GM12878 (cell line): ENCODE measurements around the gene LASP1. TPM values are rescaled to one million over a fixed set of nuclear protein-coding genes. Genes with fewer than 3 reads are reported as not detected.
A peak's percentile ranks its signal among the peaks of the same experiment; 100 is the strongest.

Source experiments
- BACH1 ChIP-seq: fragments of 450-650 bp; IDR thresholded peaks from 2 replicates; pipeline ENCODE4 v1.6.1; 2017; ENCODE audit warnings: mild to moderate bottlenecking, borderline replicate concordance
- BCL11A ChIP-seq: IDR thresholded peaks from 2 replicates; pipeline ENCODE4 v1.6.1; 2011; ENCODE audit warnings: low read depth, low read length
- BHLHE40 ChIP-seq, 2 experiments: fragments of 450-650 bp in 1 of 2; IDR thresholded peaks; 2 replicates each; pipeline ENCODE4 v1.6.1; 2011 to 2017; ENCODE audit warnings: low read depth in 2 of 2, borderline replicate concordance in 1 of 2, improper control_type of control experiment in 1 of 2, low read length in 1 of 2, mild to moderate bottlenecking in 1 of 2
- CREM ChIP-seq: IDR thresholded peaks from 2 replicates; pipeline ENCODE4 v1.6.1; 2014; ENCODE audit warnings: antibody characterized with exemption, low read depth
- KLF5 ChIP-seq: fragments of 450-650 bp; IDR thresholded peaks from 2 replicates; pipeline ENCODE4 v1.6.1; 2014; ENCODE audit warnings: mild to moderate bottlenecking; ENCODE audit not compliant: partially characterized antibody
- MEF2B ChIP-seq: fragments of 450-650 bp; IDR thresholded peaks from 2 replicates; pipeline ENCODE4 v1.6.1; 2018; ENCODE audit warnings: mild to moderate bottlenecking, moderate library complexity; ENCODE audit not compliant: partially characterized antibody, poor library complexity, severe bottlenecking
- MYC ChIP-seq: IDR thresholded peaks from 2 replicates; pipeline ENCODE4 v1.6.1; 2011; ENCODE audit warnings: mild to moderate bottlenecking, low read length, moderate library complexity, inconsistent platforms; ENCODE audit not compliant: insufficient read depth, insufficient replicate concordance, insufficient read length, severe bottlenecking
- NRF1 ChIP-seq: conservative IDR thresholded peaks from 2 replicates; pipeline ENCODE4 v1.6.1; 2011; ENCODE audit warnings: mild to moderate bottlenecking, low read depth, low read length, improper control_type of control experiment
- RB1 ChIP-seq: fragments of 450-650 bp; formaldehyde crosslinking; IDR thresholded peaks from 2 replicates; pipeline ENCODE4 v1.6.1; 2017; ENCODE audit warnings: mild to moderate bottlenecking, borderline replicate concordance
- RUNX3 ChIP-seq: IDR thresholded peaks from 2 replicates; pipeline ENCODE4 v1.6.1; 2012; ENCODE audit warnings: low read length, inconsistent platforms
- SIN3A ChIP-seq: IDR thresholded peaks from 2 replicates; pipeline ENCODE4 v1.6.1; 2012; ENCODE audit warnings: low read depth, low read length, improper control_type of control experiment
- SIX5 ChIP-seq: IDR thresholded peaks from 2 replicates; pipeline ENCODE4 v1.6.1; 2011; ENCODE audit warnings: mild to moderate bottlenecking, low read depth, low read length, moderate library complexity; ENCODE audit not compliant: severe bottlenecking
- YY1 ChIP-seq: IDR thresholded peaks from 2 replicates; pipeline ENCODE4 v1.6.1; 2011; ENCODE audit warnings: low read depth, mild to moderate bottlenecking, low read length
- polyA plus RNA-seq, 11 experiments: library from polyadenylated mRNA; depleted of rRNA in 4 of 11; unstranded in 6 of 11; stranded (reverse) in 5 of 11; fragments of >200 nt; fragmentation: Nextera tagmentation in 4 of 11; fragmentation: Illumina TruSeq in 1 of 11; extraction: Ambion mirVana in 4 of 11; extraction: Trizol in 1 of 11; gene quantifications; 1 replicate in 1 of 11; 2 replicates in 10 of 11; pipeline versions ENCODE4 v1.2.1 to v1.2.3, GENCODE V29; 2011 to 2016; ENCODE audit warnings: inconsistent platforms in 2 of 11, missing spikeins in 2 of 11, low read depth in 1 of 11
- total RNA-seq, 4 experiments: library from RNA; depleted of rRNA in 3 of 4; stranded (reverse); fragments of >200 nt in 3 of 4; fragmentation: Illumina TruSeq in 1 of 4; extraction: Trizol in 1 of 4; gene quantifications; 2 replicates each; pipeline versions ENCODE4 v1.2.1 to v1.2.3, GENCODE V29; 2013 to 2021
- TF ChIP-seq, protein P1 (sequence below): fragments of 450-650 bp; IDR thresholded peaks from 2 replicates; pipeline ENCODE4 v1.6.1; 2017; ENCODE audit warnings: mild to moderate bottlenecking, low read depth, inconsistent platforms; ENCODE audit not compliant: poor library complexity, severe bottlenecking
- TF ChIP-seq, protein P2 (sequence below): fragments of 450-650 bp; formaldehyde crosslinking; IDR thresholded peaks from 2 replicates; pipeline ENCODE4 v1.4.0; 2022; ENCODE audit warnings: mild to moderate bottlenecking, moderate library complexity
- TF ChIP-seq, protein P3 (sequence below): fragments of 450-650 bp; formaldehyde crosslinking; IDR thresholded peaks from 2 replicates; pipeline ENCODE4 v1.5.0; 2022; ENCODE audit warnings: mild to moderate bottlenecking, missing genetic modification characterization
- TF ChIP-seq, protein P4 (sequence below): IDR thresholded peaks from 2 replicates; pipeline ENCODE4 v1.6.1; 2012; ENCODE audit warnings: low read depth, low read length, improper control_type of control experiment
- TF ChIP-seq, protein P5 (sequence below): fragments of 450-650 bp; IDR thresholded peaks from 2 replicates; pipeline ENCODE4 v1.6.1; 2016; ENCODE audit warnings: mild to moderate bottlenecking

The LASP1 gene
- total and polyA plus RNA-seq, 10 of the 15 experiments (the other 5 are each of a cell fraction or from before 2014, with no cell fraction given) = 21.0 to 114 (median 59.3) TPM

DNA sequence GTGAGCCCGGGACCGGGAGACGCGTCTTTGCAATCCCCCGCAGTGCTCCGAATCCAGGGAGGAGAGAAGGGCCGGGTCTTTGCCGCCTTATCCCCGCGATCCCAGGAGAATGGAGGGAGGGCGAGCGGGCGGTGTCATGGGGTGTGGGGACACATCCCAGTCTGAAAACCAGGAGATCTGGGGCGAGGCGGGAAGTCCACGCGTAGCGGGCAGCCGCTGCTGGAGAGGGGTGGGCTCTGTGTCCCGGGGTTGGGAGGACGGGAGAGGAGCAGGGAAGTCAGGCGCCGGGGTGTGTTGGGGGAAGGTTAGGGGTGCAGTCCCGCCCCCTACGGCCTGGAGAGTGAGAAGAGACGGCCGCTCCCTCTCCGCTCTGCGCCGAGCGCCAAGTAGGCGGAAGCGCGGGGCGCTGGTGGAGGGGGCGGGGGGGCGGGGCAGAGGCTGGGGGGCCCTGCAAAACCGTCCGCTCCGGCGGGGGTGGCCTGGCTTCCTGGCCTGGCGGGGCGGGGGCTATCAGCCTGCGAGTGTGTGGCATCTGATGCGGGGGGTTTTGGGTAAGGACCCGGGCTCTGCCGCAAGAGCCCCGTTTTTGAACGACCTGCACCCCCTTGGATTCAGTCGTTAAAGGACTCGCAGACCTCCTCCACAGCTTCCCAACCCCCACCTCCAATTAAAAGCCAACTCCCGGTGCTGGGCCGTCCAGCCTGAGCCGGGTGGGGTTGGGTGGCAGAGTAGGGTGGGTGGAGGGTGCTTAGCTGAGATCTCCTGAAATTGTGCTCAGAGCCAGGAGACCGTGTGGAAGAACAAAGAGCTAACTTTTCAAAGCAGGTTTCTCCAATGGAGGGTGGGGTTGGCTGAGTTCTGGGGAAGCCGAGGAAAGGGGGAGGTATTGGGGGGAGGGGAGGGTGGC lies 654 bp downstream of the LASP1 start (continued):
- no peak for TF ChIP-seq CREM
- no peak for TF ChIP-seq YY1
- no peak; the same call in 1 of the 2 replicates for TF ChIP-seq RUNX3
- no peak for TF ChIP-seq BACH1
- TF ChIP-seq, protein P1, sequence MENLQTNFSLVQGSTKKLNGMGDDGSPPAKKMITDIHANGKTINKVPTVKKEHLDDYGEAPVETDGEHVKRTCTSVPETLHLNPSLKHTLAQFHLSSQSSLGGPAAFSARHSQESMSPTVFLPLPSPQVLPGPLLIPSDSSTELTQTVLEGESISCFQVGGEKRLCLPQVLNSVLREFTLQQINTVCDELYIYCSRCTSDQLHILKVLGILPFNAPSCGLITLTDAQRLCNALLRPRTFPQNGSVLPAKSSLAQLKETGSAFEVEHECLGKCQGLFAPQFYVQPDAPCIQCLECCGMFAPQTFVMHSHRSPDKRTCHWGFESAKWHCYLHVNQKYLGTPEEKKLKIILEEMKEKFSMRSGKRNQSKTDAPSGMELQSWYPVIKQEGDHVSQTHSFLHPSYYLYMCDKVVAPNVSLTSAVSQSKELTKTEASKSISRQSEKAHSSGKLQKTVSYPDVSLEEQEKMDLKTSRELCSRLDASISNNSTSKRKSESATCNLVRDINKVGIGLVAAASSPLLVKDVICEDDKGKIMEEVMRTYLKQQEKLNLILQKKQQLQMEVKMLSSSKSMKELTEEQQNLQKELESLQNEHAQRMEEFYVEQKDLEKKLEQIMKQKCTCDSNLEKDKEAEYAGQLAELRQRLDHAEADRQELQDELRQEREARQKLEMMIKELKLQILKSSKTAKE = no peak
- TF ChIP-seq, protein P2, sequence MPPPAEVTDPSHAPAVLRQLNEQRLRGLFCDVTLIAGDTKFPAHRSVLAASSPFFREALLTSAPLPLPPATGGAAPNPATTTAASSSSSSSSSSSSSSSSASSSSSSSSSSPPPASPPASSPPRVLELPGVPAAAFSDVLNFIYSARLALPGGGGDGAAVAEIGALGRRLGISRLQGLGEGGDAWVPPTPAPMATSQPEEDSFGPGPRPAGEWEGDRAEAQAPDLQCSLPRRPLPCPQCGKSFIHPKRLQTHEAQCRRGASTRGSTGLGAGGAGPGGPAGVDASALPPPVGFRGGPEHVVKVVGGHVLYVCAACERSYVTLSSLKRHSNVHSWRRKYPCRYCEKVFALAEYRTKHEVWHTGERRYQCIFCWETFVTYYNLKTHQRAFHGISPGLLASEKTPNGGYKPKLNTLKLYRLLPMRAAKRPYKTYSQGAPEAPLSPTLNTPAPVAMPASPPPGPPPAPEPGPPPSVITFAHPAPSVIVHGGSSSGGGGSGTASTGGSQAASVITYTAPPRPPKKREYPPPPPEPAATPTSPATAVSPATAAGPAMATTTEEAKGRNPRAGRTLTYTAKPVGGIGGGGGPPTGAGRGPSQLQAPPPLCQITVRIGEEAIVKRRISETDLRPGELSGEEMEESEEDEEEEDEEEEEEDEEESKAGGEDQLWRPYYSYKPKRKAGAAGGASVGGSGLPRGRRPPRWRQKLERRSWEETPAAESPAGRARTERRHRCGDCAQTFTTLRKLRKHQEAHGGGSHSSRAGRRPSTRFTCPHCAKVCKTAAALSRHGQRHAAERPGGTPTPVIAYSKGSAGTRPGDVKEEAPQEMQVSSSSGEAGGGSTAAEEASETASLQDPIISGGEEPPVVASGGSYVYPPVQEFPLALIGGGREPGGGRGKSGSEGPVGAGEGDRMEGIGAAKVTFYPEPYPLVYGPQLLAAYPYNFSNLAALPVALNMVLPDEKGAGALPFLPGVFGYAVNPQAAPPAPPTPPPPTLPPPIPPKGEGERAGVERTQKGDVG (CRISPR knock-in tag) = no peak
- TF ChIP-seq, protein P3, sequence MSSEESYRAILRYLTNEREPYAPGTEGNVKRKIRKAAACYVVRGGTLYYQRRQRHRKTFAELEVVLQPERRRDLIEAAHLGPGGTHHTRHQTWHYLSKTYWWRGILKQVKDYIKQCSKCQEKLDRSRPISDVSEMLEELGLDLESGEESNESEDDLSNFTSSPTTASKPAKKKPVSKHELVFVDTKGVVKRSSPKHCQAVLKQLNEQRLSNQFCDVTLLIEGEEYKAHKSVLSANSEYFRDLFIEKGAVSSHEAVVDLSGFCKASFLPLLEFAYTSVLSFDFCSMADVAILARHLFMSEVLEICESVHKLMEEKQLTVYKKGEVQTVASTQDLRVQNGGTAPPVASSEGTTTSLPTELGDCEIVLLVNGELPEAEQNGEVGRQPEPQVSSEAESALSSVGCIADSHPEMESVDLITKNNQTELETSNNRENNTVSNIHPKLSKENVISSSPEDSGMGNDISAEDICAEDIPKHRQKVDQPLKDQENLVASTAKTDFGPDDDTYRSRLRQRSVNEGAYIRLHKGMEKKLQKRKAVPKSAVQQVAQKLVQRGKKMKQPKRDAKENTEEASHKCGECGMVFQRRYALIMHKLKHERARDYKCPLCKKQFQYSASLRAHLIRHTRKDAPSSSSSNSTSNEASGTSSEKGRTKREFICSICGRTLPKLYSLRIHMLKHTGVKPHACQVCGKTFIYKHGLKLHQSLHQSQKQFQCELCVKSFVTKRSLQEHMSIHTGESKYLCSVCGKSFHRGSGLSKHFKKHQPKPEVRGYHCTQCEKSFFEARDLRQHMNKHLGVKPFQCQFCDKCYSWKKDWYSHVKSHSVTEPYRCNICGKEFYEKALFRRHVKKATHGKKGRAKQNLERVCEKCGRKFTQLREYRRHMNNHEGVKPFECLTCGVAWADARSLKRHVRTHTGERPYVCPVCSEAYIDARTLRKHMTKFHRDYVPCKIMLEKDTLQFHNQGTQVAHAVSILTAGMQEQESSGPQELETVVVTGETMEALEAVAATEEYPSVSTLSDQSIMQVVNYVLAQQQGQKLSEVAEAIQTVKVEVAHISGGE = no peak
- TF ChIP-seq BHLHE40 (IDR thresholded peaks at IDR 0.05; ENCODE audit: borderline replicate concordance in 1 of 2, low read depth in 2 of 2, low read length in 1 of 2) = no peak
- TF ChIP-seq, protein P4, sequence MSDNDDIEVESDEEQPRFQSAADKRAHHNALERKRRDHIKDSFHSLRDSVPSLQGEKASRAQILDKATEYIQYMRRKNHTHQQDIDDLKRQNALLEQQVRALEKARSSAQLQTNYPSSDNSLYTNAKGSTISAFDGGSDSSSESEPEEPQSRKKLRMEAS = peak; percentile 31; the same call in 1 of the 2 replicates
- TF ChIP-seq RB1 = 0 out of 2 replicates have a peak, but pooled peaks have one; percentile 45
- TF ChIP-seq NRF1 = no peak
- TF ChIP-seq SIN3A = peak; percentile 1; the same call in 1 of the 2 replicates
- no peak for TF ChIP-seq SIX5
- no peak for TF ChIP-seq BCL11A
- TF ChIP-seq, protein P5, sequence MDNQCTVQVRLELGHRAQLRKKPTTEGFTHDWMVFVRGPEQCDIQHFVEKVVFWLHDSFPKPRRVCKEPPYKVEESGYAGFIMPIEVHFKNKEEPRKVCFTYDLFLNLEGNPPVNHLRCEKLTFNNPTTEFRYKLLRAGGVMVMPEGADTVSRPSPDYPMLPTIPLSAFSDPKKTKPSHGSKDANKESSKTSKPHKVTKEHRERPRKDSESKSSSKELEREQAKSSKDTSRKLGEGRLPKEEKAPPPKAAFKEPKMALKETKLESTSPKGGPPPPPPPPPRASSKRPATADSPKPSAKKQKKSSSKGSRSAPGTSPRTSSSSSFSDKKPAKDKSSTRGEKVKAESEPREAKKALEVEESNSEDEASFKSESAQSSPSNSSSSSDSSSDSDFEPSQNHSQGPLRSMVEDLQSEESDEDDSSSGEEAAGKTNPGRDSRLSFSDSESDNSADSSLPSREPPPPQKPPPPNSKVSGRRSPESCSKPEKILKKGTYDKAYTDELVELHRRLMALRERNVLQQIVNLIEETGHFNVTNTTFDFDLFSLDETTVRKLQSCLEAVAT = peak; percentile 81
- TF ChIP-seq MEF2B = no peak
- no peak for TF ChIP-seq MYC
- no peak for TF ChIP-seq KLF5
